T-cell (primary cell): ENCODE results near the gene HS2ST1. TPM values are rescaled to one million over a fixed set of nuclear protein-coding genes. Genes with fewer than 3 reads are reported as not detected.
"Not testable (repeated sequence)": the region's sequence is repeated elsewhere in the genome, so short reads cannot be mapped to it uniquely, and the experiment has no call there.

ENCODE experiments used
- ATAC-seq, 4 experiments: fragments of 200-7000 bp in 3 of 4; fragments of 150-1000 bp in 1 of 4; cut with Tn5 transposase; replicated peaks in 1 of 4; 1 replicate in 3 of 4; 2 replicates in 1 of 4; pipeline ENCODE4 v1.10.0; 2021; ENCODE audit warnings: moderate library complexity in 3 of 4, mild to moderate bottlenecking in 2 of 4, moderate number of reproducible peaks in 1 of 4
- CTCF ChIA-PET, 2 donors: fragments of 300-600 bp; sonication (Branson Sonifier 250); formaldehyde crosslinking; loops; one replicate each; lab custom pipeline; 2022; ENCODE audit warnings: antibody characterized with exemption in 2 of 2; lab: Charles Lee
- POLR2A ChIA-PET, 2 donors: fragments of 300-600 bp; sonication (Branson Sonifier 250); formaldehyde crosslinking; loops; one replicate each; lab custom pipeline; 2022; ENCODE audit warnings: antibody characterized with exemption in 2 of 2; lab: Charles Lee
- DNase-seq, 35 experiments: peaks; one replicate each; pipeline versions ENCODE4 v3.0.0 to v3.0.0-alpha.2; 2013 to 2023
- H3K27ac ChIP-seq: one replicate; pipeline ENCODE4 v1.5.1; 2013; ENCODE audit warnings: low read length
- H3K27me3 ChIP-seq, 2 experiments: replicated peaks in 1 of 2; 1 replicate in 1 of 2; 2 replicates in 1 of 2; pipeline versions ENCODE4 v1.6.1 to v1.7.0; 2013; ENCODE audit warnings: low read length in 1 of 2, mixed read lengths in 1 of 2; ENCODE audit not compliant: control insufficient read depth in 2 of 2, insufficient read depth in 2 of 2; ENCODE audit errors: extremely low read depth in 1 of 2
- H3K36me3 ChIP-seq, 2 donors: 1 replicate in 1 of 2; 2 replicates in 1 of 2; pipeline versions ENCODE4 v1.6.1 to v1.7.0; 2013; ENCODE audit warnings: low read length in 1 of 2; ENCODE audit not compliant: control insufficient read depth in 2 of 2, insufficient read depth in 1 of 2; ENCODE audit errors: extremely low read depth in 1 of 2
- H3K4me1 ChIP-seq, 2 experiments: 1 replicate in 1 of 2; 2 replicates in 1 of 2; pipeline versions ENCODE4 v1.6.1 to v1.7.0; 2013; ENCODE audit warnings: low read length in 2 of 2, mixed read lengths in 1 of 2; ENCODE audit not compliant: insufficient read depth in 2 of 2, control insufficient read depth in 1 of 2; ENCODE audit errors: extremely low read depth in 1 of 2
- H3K4me3 ChIP-seq, 2 donors: 1 replicate in 1 of 2; 2 replicates in 1 of 2; pipeline versions ENCODE4 v1.5.1 to v1.7.0; 2013; ENCODE audit warnings: mild to moderate bottlenecking in 2 of 2, low read length in 1 of 2, moderate library complexity in 1 of 2; ENCODE audit not compliant: control insufficient read depth in 1 of 2; ENCODE audit errors: extremely low read depth in 1 of 2
- H3K9me3 ChIP-seq: 2 replicates; pipeline ENCODE4 v1.7.0; 2013
- H3K27ac Mint-ChIP-seq, 2 donors: one replicate each; pipeline ENCODE4 v1.8.0; 2020 to 2021; ENCODE audit warnings: mild to moderate bottlenecking in 2 of 2, mixed read lengths in 2 of 2
- H3K27me3 Mint-ChIP-seq, 2 donors: one replicate each; pipeline ENCODE4 v1.8.0; 2021 to 2022; ENCODE audit warnings: mixed read lengths in 2 of 2
- H3K36me3 Mint-ChIP-seq: one replicate; pipeline ENCODE4 v1.8.0; 2021; ENCODE audit warnings: mixed read lengths
- H3K4me1 Mint-ChIP-seq, 3 donors: one replicate each; pipeline ENCODE4 v1.8.0; 2020 to 2022; ENCODE audit warnings: mixed read lengths in 3 of 3, mild to moderate bottlenecking in 1 of 3
- H3K4me3 Mint-ChIP-seq, 3 donors: one replicate each; pipeline ENCODE4 v1.8.0; 2020 to 2022; ENCODE audit warnings: mild to moderate bottlenecking in 3 of 3, mixed read lengths in 3 of 3, moderate library complexity in 3 of 3
- H3K9me3 Mint-ChIP-seq, 3 donors: one replicate each; pipeline ENCODE4 v1.8.0; 2020 to 2022; ENCODE audit warnings: mixed read lengths in 3 of 3
- WGBS: methylation state at CpG from one replicate; pipeline ENCODE4 v1.1.5; 2013; ENCODE audit warnings: missing lambda C conversion rate; ENCODE audit not compliant: insufficient coverage; 5-methylcytosine and 5-hydroxymethylcytosine counted together
- total RNA-seq, 35 experiments: library from RNA in 6 of 35; stranded (reverse) in 6 of 35; fragments of 120-200 nt in 1 of 35; gene quantifications; one replicate each; pipeline versions ENCODE4 v1.2.1 to v1.2.4 and lab custom pipeline; 2013 to 2026

HS2ST1 gene
- total RNA-seq, result 10 to 100 TPM; 10.5 to 14.0 (median 11.0) TPM
- total RNA-seq (2013), result 12.3 TPM
- total RNA-seq (lab: John Stamatoyannopoulos, UW), result 11.4 to 37.1 (median 21.4) reads per million in 29 experiments

GRCh38 chr1:86914601-86914997 is at the start of gene HS2ST1:
Gene HS2ST1, plus strand, starts transcription at chr1:86914635.
- POLR2A ChIA-PET, result interaction anchor here in 1 of 2 donors (0.5 to 4.1 kb wide), 14 partner anchors 11 to 1769 kb away, joined by 3 to 35 read pairs (median 4); partner anchors contain the start of genes ODF2L and PKN2
- CTCF ChIA-PET, result interaction anchor here (0.6 to 4.6 kb wide), 14 partner anchors 11 to 1976 kb away, joined by 3 to 43 read pairs (median 4); partner anchors contain the start of gene SH3GLB1 (in 1 of the 2)
- DNase-seq, result no peak
- Histone ChIP-seq H3K36me3 (peaks cover 5% of the 10 kb centered on the region in 2 donors), H3K9me3 (no peaks in the 10 kb centered on the region), H3K4me1 (peaks cover 17 to 21% of the 10 kb centered on the region in 2 experiments), H3K27me3 (no peaks in the 10 kb centered on the region), H3K4me3 (peak within 1 kb of the TSS; percentile 90 to 100), H3K27ac (peak within 1 kb of the TSS; percentile 92)
- H3K4me1 Mint-ChIP-seq, result peaks cover 5 to 49% (median 48%) of the 10 kb centered on the region in 3 donors
- WGBS, result 0% methylated on average over 30 of the region's 45 CpGs
- no peak for ATAC-seq
- peaks cover 15% of the 10 kb centered on the region for H3K36me3 Mint-ChIP-seq
- no peak within 1 kb of the TSS for H3K4me3 Mint-ChIP-seq
- H3K27ac Mint-ChIP-seq, result no peak within 1 kb of the TSS
- H3K9me3 Mint-ChIP-seq, result no peaks in the 10 kb centered on the region
- H3K27me3 Mint-ChIP-seq, result no peaks in the 10 kb centered on the region

GRCh38 chr1:86865973-86866637 is 48.3 kb upstream of the HS2ST1 start:
- ATAC-seq, result no peak
- Histone ChIP-seq H3K4me3 (no peak overlapping the region), H3K4me1 (no peaks in the 10 kb centered on the region), H3K27me3 (no peaks in the 10 kb centered on the region), H3K9me3 (no peaks in the 10 kb centered on the region), H3K27ac (no peak overlapping the region), H3K36me3 (peaks cover 0 to 10% of the 10 kb centered on the region in 2 donors)
- Mint-ChIP-seq H3K27ac (peak overlapping the region; percentile 15 to 34), H3K9me3 (no peaks in the 10 kb centered on the region), H3K4me3 (no peak overlapping the region), H3K4me1 (peaks cover 8 to 28% (median 26%) of the 10 kb centered on the region in 3 donors), H3K27me3 (no peaks in the 10 kb centered on the region), H3K36me3 (peaks cover 18% of the 10 kb centered on the region)
- POLR2A ChIA-PET, result no interaction called here
- 60% methylated on average over 2 of the region's 6 CpGs for WGBS
- DNase-seq, result no peak
- CTCF ChIA-PET, result no interaction called here

GRCh38 chr1:86866665-86867064 is 47.8 kb upstream of the HS2ST1 start:
- Histone ChIP-seq H3K9me3 (no peaks in the 10 kb centered on the region), H3K4me1 (no peaks in the 10 kb centered on the region), H3K27me3 (no peaks in the 10 kb centered on the region), H3K27ac (no peak overlapping the region), H3K4me3 (no peak overlapping the region), H3K36me3 (peaks cover 0 to 10% of the 10 kb centered on the region in 2 donors)
- H3K9me3 Mint-ChIP-seq, result no peaks in the 10 kb centered on the region
- H3K36me3 Mint-ChIP-seq, result peaks cover 18% of the 10 kb centered on the region
- CTCF ChIA-PET, result no interaction called here
- no peaks in the 10 kb centered on the region for H3K27me3 Mint-ChIP-seq
- POLR2A ChIA-PET, result no interaction called here
- no peak for DNase-seq
- H3K4me3 Mint-ChIP-seq, result no peak overlapping the region
- H3K4me1 Mint-ChIP-seq, result peaks cover 8 to 28% (median 26%) of the 10 kb centered on the region in 3 donors
- H3K27ac Mint-ChIP-seq, result peak overlapping the region; percentile 15 to 34
- ATAC-seq, result no peak

- Mint-ChIP-seq H3K27ac (peak overlapping the region in 1 of 2 donors; percentile 75), H3K36me3 (peaks cover 18% of the 10 kb centered on the region), H3K4me1 (peaks cover 8 to 28% (median 26%) of the 10 kb centered on the region in 3 donors)
- DNase-seq, H3K27me3 Mint-ChIP-seq, H3K4me1 ChIP-seq, H3K9me3 Mint-ChIP-seq, ATAC-seq, H3K9me3 ChIP-seq, H3K27me3 ChIP-seq, POLR2A ChIA-PET, H3K27ac ChIP-seq, H3K4me3 ChIP-seq, H3K4me3 Mint-ChIP-seq: not testable (repeated sequence)
- CTCF ChIA-PET, result interaction anchor here in 1 of 2 donors (0.6 kb wide), 1 partner anchor 15 kb away, joined by 3 read pairs; no protein-coding TSS in a partner anchor
- peaks cover 0 to 10% of the 10 kb centered on the region in 2 donors for H3K36me3 ChIP-seq
- no CpG with 5 or more reads among the region's 4 CpGs for WGBS
Measured at GRCh38 chr1:86867278-86867677, 47.2 kb upstream of the HS2ST1 start.

DNA sequence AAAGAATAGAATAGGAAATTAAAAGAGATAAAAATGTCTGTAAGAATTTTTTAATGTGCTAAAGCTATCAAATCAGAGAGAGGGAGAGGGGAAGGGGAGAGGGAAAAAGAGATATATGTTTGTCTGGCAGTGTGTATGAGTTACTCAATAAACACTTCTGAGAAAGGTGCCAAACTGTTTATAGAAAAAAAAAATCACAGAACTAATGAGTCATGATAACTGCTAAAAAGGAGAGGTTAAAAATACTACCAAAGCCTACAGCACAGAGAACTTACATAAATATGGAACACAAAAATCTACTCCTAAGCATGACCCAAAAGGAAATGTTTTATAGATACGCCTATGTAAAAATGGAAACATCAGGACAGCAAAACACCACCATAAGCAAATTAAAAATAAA is 46.0 kb upstream of the HS2ST1 start:
- Histone ChIP-seq H3K4me3 (no peak overlapping the region), H3K36me3 (peaks cover 0 to 10% of the 10 kb centered on the region in 2 donors), H3K4me1 (no peaks in the 10 kb centered on the region), H3K9me3 (no peaks in the 10 kb centered on the region), H3K27ac (no peak overlapping the region), H3K27me3 (no peaks in the 10 kb centered on the region)
- H3K9me3 Mint-ChIP-seq, result no peaks in the 10 kb centered on the region
- no peaks in the 10 kb centered on the region for H3K27me3 Mint-ChIP-seq
- DNase-seq, result no peak
- peaks cover 16% of the 10 kb centered on the region for H3K36me3 Mint-ChIP-seq
- ChIA-PET POLR2A (no interaction called here), CTCF (no interaction called here)
- peaks cover 8 to 28% (median 26%) of the 10 kb centered on the region in 3 donors for H3K4me1 Mint-ChIP-seq
- ATAC-seq, result no peak
- H3K4me3 Mint-ChIP-seq, result no peak overlapping the region
- no CpG with 5 or more reads among the region's 1 CpG for WGBS
- peak overlapping the region; percentile 29 to 42 for H3K27ac Mint-ChIP-seq

- Mint-ChIP-seq H3K4me3 (no peak overlapping the region), H3K4me1 (peaks cover 12 to 28% (median 21%) of the 10 kb centered on the region in 3 donors), H3K27ac (no peak overlapping the region), H3K27me3 (no peaks in the 10 kb centered on the region), H3K36me3 (peaks cover 21% of the 10 kb centered on the region), H3K9me3 (no peaks in the 10 kb centered on the region)
- Histone ChIP-seq H3K27me3 (no peaks in the 10 kb centered on the region), H3K27ac (no peak overlapping the region), H3K9me3 (no peaks in the 10 kb centered on the region), H3K4me1 (no peaks in the 10 kb centered on the region), H3K4me3 (no peak overlapping the region), H3K36me3 (peaks cover 0 to 6% of the 10 kb centered on the region in 2 donors)
- ChIA-PET CTCF (interaction anchor here in 1 of 2 donors (0.6 to 0.9 kb wide), 2 partner anchors 201 to 382 kb away, joined by 4 to 7 read pairs; no protein-coding TSS in a partner anchor), POLR2A (interaction anchor here in 1 of 2 donors (0.7 kb wide), 1 partner anchor 20 kb away, joined by 3 read pairs; no protein-coding TSS in a partner anchor)
- no peak for DNase-seq
- ATAC-seq, result no peak
- no CpG with 5 or more reads among the region's 3 CpGs for WGBS
Measured at GRCh38 chr1:86871001-86871400, 43.4 kb upstream of the HS2ST1 start.
